HG03139 (cell line): ENCODE data around the gene TAF1D.
A peak's percentile ranks its signal among the peaks of the same experiment; 100 is the strongest.
"Not testable (repeated sequence)": the region's sequence is repeated elsewhere in the genome, so short reads cannot be mapped to it uniquely, and the experiment has no call there.

Source experiments
- ATAC-seq: cut with Tn5 transposase; IDR thresholded peaks from one replicate; pipeline ENCODE4 v1.9.1; 2021; ENCODE audit not compliant: unreplicated experiment

TAF1D gene

GRCh38 chr11:93741094-93741881 lies at the start of gene TAF1D, which contains the start of gene C11orf54:
Gene TAF1D (minus strand): TSS chr11:93741495. CDS start chr11:93739304, 2,191 bp downstream.
Gene C11orf54 (plus strand): TSS chr11:93741672. CDS start chr11:93747394, 5,722 bp downstream.
- ATAC-seq, result peak; percentile 81

DNA sequence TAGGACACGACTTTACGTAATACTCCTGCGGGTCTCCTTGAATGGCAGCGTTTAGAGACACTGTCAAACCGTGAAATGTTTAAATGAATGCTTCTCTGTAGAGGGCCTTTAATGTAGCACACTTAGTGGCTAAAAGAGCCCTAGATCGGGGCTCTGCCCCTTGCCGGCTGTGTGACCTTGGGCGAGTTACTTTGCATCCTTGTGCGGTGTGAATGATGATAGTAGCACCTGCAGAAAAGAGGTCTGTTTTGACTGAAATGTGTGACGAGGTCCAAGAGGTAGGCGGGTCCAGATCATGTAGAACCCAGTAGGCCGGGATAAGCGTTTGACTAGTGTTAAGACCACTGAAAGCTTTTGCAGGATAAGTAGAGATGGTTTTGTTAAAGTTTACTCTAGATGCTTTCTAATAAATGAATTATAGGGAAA lies 43.7 kb upstream of the TAF1D start:
- ATAC-seq, result peak; percentile 28

DNA sequence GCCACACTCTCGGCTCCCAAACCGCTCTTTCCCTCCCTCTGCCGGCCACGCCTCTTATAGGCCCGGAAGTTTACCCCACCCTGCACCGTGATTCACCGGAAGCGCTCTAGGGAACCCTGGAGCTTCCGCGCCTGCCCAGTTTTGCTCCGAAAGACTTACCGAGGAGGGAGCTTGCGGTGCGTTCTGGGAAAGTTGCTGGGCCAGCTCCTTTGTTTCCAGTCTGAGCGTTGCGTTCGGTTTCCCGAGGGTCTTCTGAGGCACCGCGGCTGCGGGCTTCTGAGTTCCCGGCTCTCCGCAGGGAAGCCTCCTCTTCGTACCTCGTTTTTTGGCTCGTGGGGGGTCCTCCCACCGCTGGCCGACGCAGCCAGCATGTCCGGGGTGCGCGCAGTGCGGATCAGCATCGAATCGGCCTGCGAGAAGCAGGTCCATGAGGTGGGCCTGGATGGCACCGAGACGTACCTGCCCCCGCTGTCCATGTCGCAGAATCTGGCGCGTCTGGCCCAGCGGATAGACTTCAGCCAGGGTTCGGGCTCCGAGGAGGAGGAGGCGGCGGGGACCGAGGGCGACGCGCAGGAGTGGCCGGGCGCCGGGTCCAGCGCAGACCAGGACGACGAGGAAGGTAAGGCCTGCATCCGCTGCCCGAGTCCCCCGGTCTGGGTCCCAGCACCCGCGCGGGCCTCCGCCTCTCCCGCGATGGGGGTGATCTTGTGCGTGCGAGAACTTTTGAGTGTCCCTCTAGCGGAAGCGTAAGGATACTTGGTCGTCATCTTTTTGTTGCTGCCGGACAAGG lies 43.0 kb upstream of the TAF1D start, which contains the start of gene MED17:
TSS of gene MED17 (plus strand) at position 138 of the 790 bp plus-strand sequence. CDS start at position 370, 232 bp downstream.
- ATAC-seq, result peak; percentile 97

GRCh38 chr11:93783765-93784144 lies 42.5 kb upstream of the TAF1D start:
- ATAC-seq, result peak; percentile 42

GRCh38 chr11:93783362-93783761 lies 42.1 kb upstream of the TAF1D start:
- ATAC-seq, result no peak

- ATAC-seq, result no peak
Measured at GRCh38 chr11:93775289-93775688, 34.0 kb upstream of the TAF1D start.

DNA sequence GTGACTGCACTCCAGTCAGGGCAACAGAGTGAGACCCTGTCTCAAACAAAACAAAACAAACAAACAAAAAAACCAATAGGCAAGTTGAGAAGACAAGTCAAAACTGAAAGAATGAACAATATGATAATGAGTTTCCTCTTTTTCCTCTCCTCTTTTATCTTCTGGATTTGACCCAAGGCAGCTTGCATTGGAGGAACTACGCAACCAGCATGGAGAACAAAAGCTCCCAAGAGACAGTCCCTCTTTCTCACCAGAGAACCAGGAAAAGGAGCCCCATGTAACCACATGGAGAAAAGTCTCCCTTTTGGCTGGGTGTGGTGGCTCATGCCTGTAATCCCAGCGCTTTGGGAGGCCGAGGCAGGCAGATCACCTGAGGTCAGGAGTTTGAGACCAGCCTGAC lies 33.3 kb upstream of the TAF1D start:
- not testable (repeated sequence) for ATAC-seq

DNA sequence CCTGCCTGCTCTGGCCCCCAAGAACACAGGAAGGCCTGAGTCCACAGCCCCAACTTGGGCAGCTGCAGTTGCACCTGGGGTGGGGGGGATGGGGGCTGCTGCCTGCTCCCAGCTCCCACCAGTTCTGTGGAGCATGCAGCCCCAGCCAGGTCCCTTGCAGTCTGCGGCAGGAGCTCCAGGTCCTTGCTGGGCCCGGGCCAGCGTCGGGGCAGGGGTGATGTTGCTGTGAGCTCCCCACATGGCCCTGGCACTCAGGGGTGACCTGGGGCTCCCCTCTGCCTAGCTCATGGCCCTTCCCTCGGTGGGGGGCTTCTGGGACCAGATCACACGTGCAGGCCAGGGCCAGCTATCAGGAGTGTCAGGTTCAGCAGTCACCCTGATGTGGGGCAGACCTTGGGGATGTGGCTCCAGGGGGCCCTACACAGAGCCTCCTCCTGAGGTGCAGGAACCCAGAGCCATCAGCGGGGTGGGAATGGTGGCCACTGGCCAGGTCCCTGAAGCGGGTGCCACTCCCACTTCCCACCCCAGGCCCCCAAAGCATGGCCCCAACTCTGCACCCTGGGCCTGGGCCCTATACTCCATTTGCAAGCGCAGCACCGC lies 32.4 kb upstream of the TAF1D start:
- ATAC-seq, result no peak

GRCh38 chr11:93773045-93773477 lies 31.8 kb upstream of the TAF1D start:
- no peak for ATAC-seq

- ATAC-seq, result no peak
Measured at GRCh38 chr11:93772123-93772522, 30.8 kb upstream of the TAF1D start.

DNA sequence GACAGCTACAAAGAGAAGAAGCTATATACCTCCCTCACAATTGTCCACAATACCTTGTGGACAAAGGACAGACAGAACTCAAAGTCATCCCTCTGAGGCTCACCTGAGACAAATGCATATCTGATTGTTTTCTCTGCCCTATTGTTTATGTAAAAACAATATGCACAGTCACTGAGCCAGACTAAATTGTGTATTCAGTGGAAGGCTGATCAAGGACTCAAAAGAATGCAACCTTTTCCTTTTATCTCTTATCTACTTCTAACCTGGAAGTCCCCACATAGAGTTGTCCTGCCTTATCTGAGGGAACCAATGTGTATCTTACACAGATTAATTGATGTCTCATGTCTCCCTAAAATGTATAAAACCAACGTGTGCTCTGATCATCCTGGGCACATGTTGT lies 28.9 kb upstream of the TAF1D start:
- ATAC-seq, result no peak

GRCh38 chr11:93767018-93767417 lies 25.7 kb upstream of the TAF1D start:
- no peak for ATAC-seq

- no peak for ATAC-seq
Measured at GRCh38 chr11:93766504-93766903, 25.2 kb upstream of the TAF1D start.

DNA sequence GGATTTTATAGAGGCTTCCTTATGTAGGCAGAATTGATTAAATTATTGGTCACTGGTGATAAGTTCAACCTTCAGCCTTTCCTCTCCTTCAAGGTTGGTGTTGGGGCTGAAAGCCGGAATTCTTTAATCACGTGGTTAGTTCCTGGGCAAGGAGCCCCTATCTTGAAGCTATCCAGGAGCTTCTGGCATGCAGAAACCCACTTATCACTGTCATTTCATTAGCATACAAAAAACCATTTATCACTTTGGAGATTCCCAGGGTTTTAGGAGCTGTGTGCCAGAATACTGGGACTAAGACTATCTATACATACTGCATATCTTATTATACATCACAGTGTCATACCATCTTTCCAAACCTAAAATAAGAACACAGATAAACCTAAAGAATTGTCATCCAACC lies 24.3 kb upstream of the TAF1D start:
- ATAC-seq, result no peak

GRCh38 chr11:93761910-93762309 lies 20.6 kb upstream of the TAF1D start:
- ATAC-seq, result no peak

DNA sequence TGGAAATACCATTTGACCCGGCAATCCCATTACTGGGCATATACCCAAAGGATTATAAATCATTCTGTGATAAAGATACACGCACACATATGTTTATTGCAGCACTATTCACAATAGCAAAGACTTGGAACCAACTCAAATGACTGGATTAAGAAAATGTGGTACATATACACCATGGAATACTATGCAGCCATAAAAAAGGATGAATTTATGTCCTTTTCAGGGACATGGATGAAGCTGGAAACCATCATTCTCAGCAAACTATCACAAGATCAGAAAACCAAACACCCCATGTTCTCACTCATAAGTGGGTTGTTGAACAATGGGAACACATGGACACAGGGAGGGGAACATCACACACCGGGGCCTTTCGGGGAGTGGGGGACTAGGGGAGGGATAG lies 17.8 kb upstream of the TAF1D start:
- not testable (repeated sequence) for ATAC-seq

GRCh38 chr11:93757924-93758865 lies 16.9 kb upstream of the TAF1D start:
- ATAC-seq, result no peak

DNA sequence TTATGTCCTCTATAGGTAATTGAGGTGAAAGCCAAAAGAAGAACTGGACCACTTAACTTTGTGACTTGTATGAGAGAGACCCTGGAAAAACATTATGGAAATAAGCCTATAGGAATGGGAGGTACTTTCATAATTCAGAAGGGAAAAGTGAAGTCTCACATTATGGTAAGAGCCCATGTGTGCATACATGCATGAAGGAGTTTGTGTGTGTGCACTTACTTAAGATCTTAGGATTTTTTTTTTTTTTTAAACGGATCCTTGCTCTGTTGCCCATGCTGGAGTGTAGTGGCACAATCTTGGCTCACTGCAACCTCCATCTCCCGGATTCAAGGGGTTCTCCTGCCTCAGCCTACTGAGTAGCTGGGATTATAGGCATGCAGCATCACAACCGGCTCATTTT lies 16.0 kb upstream of the TAF1D start:
- ATAC-seq, result no peak

DNA sequence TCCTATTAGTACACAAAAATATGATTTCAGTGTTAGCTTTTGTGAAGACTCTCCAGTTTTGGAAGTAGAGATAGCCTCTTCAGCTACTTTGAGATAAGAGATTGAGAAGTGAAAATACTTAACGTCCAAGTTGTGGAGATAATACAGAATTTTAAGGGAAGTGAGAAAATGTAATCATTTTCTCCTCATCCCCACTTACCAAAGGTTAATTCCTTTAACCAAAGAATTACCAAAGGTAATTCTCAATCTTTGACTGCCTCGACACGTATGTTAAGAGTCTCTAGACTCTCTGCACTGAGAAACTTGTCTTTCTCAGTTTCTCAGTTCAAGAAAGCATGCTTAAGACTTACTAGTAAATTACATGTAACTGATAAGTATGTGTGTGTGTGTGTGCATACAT lies 15.5 kb upstream of the TAF1D start:
- no peak for ATAC-seq

GRCh38 chr11:93753241-93753640 lies 11.9 kb upstream of the TAF1D start:
- ATAC-seq, result no peak
